HG03196 (cell line): ENCODE data around the gene AGPS.
"Not testable (repeated sequence)": the region's sequence is repeated elsewhere in the genome, so short reads cannot be mapped to it uniquely, and the experiment has no call there.

Source experiments
- ATAC-seq: cut with Tn5 transposase; IDR thresholded peaks from one replicate; pipeline ENCODE4 v1.9.1; 2021; ENCODE audit not compliant: unreplicated experiment

The AGPS gene

GRCh38 chr2:177392373-177393202 lies at the start of gene AGPS:
Gene AGPS, plus strand, starts transcription at chr2:177392773. Its CDS starts 17 bp downstream, at chr2:177392790.
- peak; percentile 87 for ATAC-seq

DNA sequence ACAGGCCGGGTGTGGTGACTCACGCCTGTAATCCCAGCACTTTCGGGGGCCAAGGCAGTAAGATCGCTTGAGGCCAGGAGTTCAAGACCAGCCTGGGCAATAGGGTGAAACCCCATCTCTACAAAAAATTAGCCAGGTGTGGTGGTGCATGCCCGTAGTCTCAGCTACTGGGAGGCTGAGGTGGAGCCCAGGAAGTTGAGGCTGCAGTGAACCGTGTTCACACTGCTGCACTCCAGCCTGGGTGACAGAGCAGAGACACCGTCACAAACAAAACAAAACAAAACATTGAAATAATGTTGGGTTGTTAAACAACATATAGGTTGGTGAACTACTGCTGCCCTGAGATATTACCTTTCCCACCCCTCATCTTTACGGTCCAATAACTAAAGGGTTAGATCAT lies 48.8 kb upstream of the AGPS start:
- ATAC-seq = no peak

- ATAC-seq = no peak
These were observed 48.3 kb upstream of the AGPS start for GRCh38 chr2:177344316-177344715.

DNA sequence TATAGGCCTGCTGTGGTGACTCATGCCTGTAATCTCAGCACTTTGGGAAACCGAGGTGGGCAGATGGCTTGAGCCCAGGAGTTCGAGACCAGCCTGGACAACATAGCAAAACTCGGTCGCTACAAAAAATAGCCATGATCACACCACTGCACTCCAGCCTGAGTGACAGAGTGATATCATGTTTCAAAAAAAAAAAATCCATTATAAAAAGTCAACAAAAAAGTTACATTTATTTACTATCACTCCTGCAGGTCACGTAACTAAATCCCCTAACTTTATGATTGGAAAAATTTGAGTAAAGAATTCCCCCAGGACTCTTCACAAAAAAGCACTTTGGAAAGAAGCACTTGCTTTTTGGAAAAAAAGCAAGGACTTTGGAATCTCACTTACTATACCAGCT lies 46.4 kb upstream of the AGPS start:
- no peak for ATAC-seq

GRCh38 chr2:177347570-177347969 lies 45.0 kb upstream of the AGPS start:
- no peak for ATAC-seq

- ATAC-seq = no peak
These were observed 44.4 kb upstream of the AGPS start for GRCh38 chr2:177348118-177348654.

- ATAC-seq = no peak
These were observed 43.6 kb upstream of the AGPS start for GRCh38 chr2:177348733-177349693.

GRCh38 chr2:177350624-177351023 lies 41.9 kb upstream of the AGPS start:
- not testable (repeated sequence) for ATAC-seq

DNA sequence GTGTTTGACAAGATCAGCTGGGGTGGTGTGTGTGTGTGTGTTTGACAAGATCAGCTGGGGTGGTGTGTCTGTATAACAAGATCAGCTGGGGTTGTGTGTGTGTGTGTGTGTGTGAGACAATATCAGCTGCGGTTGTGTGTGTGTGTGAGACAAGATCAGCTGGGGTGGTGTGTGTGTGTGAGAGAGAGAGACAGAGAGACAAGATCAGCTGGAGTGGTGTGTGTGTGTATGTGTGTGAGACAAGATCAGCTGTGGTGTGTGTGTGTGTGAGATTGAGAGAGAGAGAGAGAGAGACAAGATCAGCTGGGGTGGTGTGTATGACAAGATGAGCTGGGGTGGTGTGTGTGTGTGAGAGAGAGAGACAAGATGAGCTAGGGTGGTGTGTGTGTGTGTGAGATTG lies 41.5 kb upstream of the AGPS start:
- not testable (repeated sequence) for ATAC-seq

DNA sequence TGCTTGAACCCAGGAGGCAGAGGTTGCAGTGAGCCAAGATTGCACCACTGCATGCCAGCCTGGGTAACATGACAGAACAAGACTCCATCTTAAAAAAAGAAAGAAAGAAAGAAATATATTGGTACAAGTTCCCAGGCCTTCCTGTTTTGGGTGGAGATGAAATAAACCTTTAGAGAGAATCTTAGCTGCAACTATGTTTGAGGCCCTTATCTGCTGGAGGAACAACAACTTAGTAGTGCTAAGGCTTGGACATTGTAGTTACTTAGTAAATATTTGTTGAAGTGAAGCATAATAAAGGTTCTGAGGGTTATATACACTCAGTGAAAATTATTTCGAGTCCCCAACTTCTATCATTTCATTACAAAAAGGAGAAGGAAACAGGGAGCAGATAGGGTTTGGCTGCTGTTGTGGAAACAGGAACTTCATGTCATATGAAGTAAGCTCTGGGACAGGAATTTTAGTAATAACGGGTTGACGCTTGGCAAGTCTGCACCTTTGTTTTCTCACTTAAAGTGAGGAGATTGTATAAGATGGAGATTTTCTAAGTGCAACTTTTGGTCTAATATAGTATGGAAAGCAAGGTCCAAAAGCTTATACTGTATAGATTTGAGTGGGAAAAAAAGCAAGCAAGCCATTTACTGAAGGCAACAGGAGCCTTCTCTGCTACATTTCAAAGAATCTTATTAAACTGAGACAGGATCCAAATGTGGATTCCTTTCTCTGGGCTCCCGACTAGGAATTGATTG lies 40.0 kb upstream of the AGPS start:
- no peak for ATAC-seq

DNA sequence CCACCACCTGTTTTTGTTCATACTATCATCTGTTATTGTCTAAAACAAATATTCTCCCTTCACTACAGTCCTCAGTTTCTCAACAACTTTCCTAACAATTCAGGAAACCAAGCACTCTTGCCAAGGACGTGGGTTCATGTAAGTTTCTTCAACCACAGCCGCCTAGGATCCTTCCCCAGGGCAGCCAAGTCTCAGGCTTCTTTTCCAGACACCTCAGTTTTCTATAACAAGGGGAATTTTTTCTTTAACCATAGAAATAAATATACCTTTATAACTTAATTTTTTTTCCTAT lies 39.4 kb upstream of the AGPS start:
- ATAC-seq = no peak

GRCh38 chr2:177354541-177354940 lies 38.0 kb upstream of the AGPS start:
- not testable (repeated sequence) for ATAC-seq

DNA sequence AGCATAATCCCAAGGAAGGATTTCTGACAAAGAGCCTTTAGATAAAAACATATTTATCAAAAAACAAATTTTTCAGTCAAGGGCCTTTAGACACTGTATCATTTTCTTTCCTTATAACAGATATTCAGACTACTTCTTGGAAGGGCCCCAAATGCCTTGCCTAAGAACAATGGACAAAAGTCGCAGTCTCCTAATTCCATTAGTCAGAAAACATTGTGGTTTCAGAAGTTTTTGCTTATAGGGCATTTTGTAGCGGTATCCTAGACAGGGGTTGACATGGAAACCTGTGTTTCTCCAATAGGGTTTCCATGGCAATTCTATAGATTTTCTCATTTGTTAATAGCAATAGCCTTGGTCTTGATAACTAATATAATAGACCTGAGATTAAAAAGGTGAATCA lies 36.7 kb upstream of the AGPS start:
- ATAC-seq = no peak

DNA sequence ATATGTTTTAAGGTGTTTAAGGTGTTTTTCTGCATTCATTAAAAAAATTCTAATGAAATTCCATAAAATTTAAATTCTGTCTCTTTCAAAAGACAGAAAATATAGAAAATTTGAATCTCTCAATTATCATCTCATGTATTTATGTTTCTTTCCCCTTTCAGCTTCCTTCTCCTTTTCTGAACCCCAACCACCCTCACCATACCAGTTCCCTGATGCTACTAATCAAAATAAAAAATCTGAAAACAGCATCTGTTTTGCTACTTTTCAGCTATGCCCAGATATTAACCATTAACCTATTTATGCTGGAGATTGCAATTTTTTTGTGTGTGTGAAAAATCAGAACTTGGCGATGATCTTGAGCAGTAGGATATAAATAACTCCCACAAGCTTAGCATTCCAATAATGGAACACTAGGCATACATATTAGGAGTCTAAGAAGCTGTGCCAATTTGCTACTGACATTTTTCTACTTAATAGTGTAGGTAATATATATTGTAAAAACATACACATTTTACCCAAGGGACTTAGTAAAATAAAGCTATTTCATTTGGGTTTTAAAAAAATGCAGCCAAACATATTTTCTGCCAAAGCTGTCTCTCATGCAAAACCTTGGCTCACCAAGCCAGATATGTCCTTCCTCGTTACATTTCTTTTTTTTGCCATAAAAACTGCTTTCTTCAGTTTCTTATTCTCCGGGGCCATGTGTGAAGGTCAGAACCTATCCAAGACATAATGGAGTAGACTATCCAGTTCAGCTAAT lies 32.6 kb upstream of the AGPS start:
- no peak for ATAC-seq

DNA sequence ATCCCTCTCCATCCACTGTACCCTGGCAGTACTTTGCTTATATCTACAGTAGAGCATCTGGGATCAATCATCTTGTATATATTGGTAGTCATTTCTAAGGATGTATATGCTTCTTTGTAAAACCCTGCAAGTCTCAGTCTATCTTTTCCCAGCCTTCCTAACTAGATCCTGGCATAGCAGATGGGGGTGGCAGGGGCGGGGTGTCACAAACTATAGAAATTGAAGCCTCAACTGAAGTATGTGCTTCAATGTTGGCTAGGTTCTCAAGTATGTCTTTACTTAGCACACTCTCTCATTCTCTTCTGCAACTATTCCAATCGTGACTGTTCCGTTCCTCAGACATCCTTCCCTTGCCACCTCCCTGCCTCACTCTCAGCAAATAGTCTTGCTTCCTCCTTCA lies 30.1 kb upstream of the AGPS start:
- ATAC-seq = no peak

DNA sequence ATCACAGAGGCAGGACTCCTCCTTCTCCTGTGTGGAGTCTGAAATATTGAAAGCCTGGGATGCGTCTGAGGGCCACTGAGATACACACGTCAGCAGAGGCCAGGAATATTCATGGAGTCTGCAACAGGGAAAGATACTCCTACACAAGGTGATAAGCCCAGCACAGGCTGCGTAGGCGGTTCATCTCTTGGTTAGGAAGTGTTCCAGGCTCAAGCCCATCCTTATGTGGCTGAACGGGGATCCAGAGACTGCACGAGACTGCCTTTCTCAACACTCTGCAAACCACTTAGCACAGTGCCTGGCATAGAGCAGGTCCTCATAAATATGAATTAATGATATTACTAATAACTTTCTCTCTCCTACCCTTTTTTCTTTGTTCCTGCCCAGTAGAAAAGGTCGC lies 29.2 kb upstream of the AGPS start:
- ATAC-seq = no peak

DNA sequence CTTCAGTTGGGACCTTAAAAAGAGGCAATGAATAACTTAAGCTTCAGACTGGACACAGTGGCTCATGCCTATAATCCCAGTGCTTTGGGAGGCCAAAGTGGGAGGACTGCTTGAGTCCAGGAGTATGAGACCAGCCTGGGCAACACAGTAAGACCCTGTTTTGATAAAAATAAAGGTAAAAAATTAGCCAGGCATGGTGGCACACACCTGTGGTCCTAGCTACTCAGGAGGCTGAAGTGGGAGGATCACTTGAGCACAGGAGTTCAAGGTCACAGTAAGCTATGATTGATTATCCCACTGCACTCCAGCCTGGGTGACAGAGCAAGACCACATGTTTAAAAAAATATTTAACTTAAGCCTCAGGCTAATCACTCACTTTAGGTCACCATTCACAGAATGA lies 26.8 kb upstream of the AGPS start:
- ATAC-seq = not testable (repeated sequence)

GRCh38 chr2:177368023-177368422 lies 24.6 kb upstream of the AGPS start:
- not testable (repeated sequence) for ATAC-seq

GRCh38 chr2:177379354-177379753 lies 13.2 kb upstream of the AGPS start:
- no peak for ATAC-seq

GRCh38 chr2:177380181-177380580 lies 12.4 kb upstream of the AGPS start:
- no peak for ATAC-seq
